ENCODE data around the gene BCL2L14.

- TF ChIP-seq HDGF (IDR thresholded peaks at IDR 0.05; ENCODE audit: borderline replicate concordance) = no peak
- TF ChIP-seq FOXK2 (IDR thresholded peaks at IDR 0.05) = no peak
- TF ChIP-seq BHLHE40 (IDR thresholded peaks at IDR 0.05; ENCODE audit: borderline replicate concordance) = no peak
- no peak for TF ChIP-seq PKNOX1 (IDR thresholded peaks at IDR 0.05)
- no peak for TF ChIP-seq ELF4 (IDR thresholded peaks at IDR 0.05)
These were observed 23.7 kb downstream of the BCL2L14 start for GRCh38 chr12:12094481-12094880.
